Stomach (tissue), 9 donors: ENCODE measurements around the gene CRTC2. TPM values are rescaled to one million over a fixed set of nuclear protein-coding genes. Genes with fewer than 3 reads are reported as not detected.

Source experiments
- DNase-seq, 2 donors: peaks; one replicate each; pipeline versions ENCODE4 v3.0.0 to v3.0.0-alpha.2; 2013 to 2019
- H3K27ac ChIP-seq, 5 donors: fragments of 200-600 bp in 4 of 5; sonication (generic) in 4 of 5; one replicate each; pipeline ENCODE4 v1.5.1; 2013 to 2019; ENCODE audit warnings: mild to moderate bottlenecking in 1 of 5, moderate library complexity in 1 of 5
- H3K27me3 ChIP-seq, 3 donors: fragments of 200-600 bp; sonication (generic); one replicate each; pipeline ENCODE4 v1.5.1; 2017 to 2019; ENCODE audit warnings: mixed run types in 1 of 3
- H3K36me3 ChIP-seq, 4 donors: fragments of 200-600 bp; sonication (generic); 1 replicate in 3 of 4; 2 replicates in 1 of 4; pipeline ENCODE4 v1.5.1; 2016 to 2019
- H3K4me1 ChIP-seq, 4 donors: fragments of 200-600 bp; sonication (generic); one replicate each; pipeline ENCODE4 v1.5.1; 2016 to 2019
- H3K4me3 ChIP-seq, 4 donors: fragments of 200-600 bp; sonication (generic) in 3 of 4; one replicate each; pipeline ENCODE4 v1.5.1; 2016 to 2019; ENCODE audit warnings: mild to moderate bottlenecking in 1 of 4
- H3K9me3 ChIP-seq, 4 donors: fragments of 200-600 bp; sonication (generic); one replicate each; pipeline ENCODE4 v1.5.1; 2016 to 2019
- EP300 ChIP-seq: sonication (generic); formaldehyde crosslinking; IDR thresholded peaks from one replicate; pipeline ENCODE4 v1.6.1; 2017; ENCODE audit warnings: antibody characterized with exemption
- POLR2A ChIP-seq, 4 donors: fragments of 450-650 bp; IDR thresholded peaks; one replicate each; pipeline ENCODE4 v1.6.1; 2016; ENCODE audit warnings: antibody characterized with exemption in 4 of 4, control low read depth in 2 of 4, mild to moderate bottlenecking in 1 of 4, moderate library complexity in 1 of 4
- POLR2AphosphoS5 ChIP-seq, 3 donors: sonication (generic); formaldehyde crosslinking; IDR thresholded peaks; one replicate each; pipeline ENCODE4 v1.6.1; 2016; ENCODE audit warnings: antibody characterized with exemption in 3 of 3
- WGBS, 5 donors: extraction: QIAGEN DNeasy Blood & Tissue Kit in 3 of 5; methylation state at CpG; one replicate each; pipeline versions ENCODE4 v1.1.5 to v1.1.7; 2013 to 2018; 5-methylcytosine and 5-hydroxymethylcytosine counted together
- intact Hi-C: fragments of 100-400 bp; cut with DNase I; formaldehyde crosslinking; loops from one replicate; pipeline ENCODE4 v1.15.1; 2023; ENCODE audit warnings: low total_unique reads
- polyA plus RNA-seq, 3 donors: library from polyadenylated mRNA; stranded (reverse); fragments of 200-250 nt; gene quantifications; one replicate each; pipeline ENCODE4 v1.2.3, GENCODE V29; 2013
- total RNA-seq, 5 donors: library from RNA; depleted of rRNA; stranded (reverse); fragments of >200 nt; gene quantifications; one replicate each; pipeline versions ENCODE4 v1.1.0 to v1.2.3, GENCODE V29; 2014 to 2016
- TF ChIP-seq, protein P1 (sequence below), 7 experiments: fragments of 450-650 bp in 4 of 7; fragments of 200-600 bp in 3 of 7; sonication (generic) in 3 of 7; IDR thresholded peaks; one replicate each; pipeline ENCODE4 v1.5.1; 2016 to 2019; ENCODE audit warnings: antibody characterized with exemption in 7 of 7, control low read depth in 2 of 7, mild to moderate bottlenecking in 1 of 7
- donor health status: healthy with polysubstance abuse.
- donor health status: Bipolar disorder and iron deficiency.
- donor health status: healthy.

Gene CRTC2
- total and polyA plus RNA-seq, 8 donors: 1.4 to 49.6 (median 21.6) TPM

- peak overlapping the region; percentile 84 to 99 (median 94) for H3K4me3 ChIP-seq
- no peaks in the 10 kb centered on the region for H3K9me3 ChIP-seq
- H3K36me3 ChIP-seq: peaks cover 22 to 71% (median 69%) of the 10 kb centered on the region in 4 donors
- peaks cover 9 to 38% (median 27%) of the 10 kb centered on the region in 4 donors for H3K4me1 ChIP-seq
- intact Hi-C loops: loop anchor here (10.0 kb wide), 1 partner anchor 151 kb away; no protein-coding TSS in a partner anchor
- peak overlapping the region; percentile 91 to 100 (median 98) for H3K27ac ChIP-seq
- H3K27me3 ChIP-seq: no peaks in the 10 kb centered on the region
- WGBS, 5 donors: 0 to 1% (median 1%) methylated on average over 27 to 95 of the region's 95 CpGs
- TF ChIP-seq EP300 (no peak), POLR2AphosphoS5 (IDR thresholded peaks at IDR 0.05) (peak; percentile 65 to 85 (median 83)), POLR2A (IDR thresholded peaks at IDR 0.05) (no peak)
- TF ChIP-seq, protein P1, sequence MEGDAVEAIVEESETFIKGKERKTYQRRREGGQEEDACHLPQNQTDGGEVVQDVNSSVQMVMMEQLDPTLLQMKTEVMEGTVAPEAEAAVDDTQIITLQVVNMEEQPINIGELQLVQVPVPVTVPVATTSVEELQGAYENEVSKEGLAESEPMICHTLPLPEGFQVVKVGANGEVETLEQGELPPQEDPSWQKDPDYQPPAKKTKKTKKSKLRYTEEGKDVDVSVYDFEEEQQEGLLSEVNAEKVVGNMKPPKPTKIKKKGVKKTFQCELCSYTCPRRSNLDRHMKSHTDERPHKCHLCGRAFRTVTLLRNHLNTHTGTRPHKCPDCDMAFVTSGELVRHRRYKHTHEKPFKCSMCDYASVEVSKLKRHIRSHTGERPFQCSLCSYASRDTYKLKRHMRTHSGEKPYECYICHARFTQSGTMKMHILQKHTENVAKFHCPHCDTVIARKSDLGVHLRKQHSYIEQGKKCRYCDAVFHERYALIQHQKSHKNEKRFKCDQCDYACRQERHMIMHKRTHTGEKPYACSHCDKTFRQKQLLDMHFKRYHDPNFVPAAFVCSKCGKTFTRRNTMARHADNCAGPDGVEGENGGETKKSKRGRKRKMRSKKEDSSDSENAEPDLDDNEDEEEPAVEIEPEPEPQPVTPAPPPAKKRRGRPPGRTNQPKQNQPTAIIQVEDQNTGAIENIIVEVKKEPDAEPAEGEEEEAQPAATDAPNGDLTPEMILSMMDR (IDR thresholded peaks at IDR 0.05): peak in 1 of 7 experiments; percentile 6
- peak; percentile 86 to 93 for DNase-seq
Measured at GRCh38 chr1:153945795-153946621, 12.4 kb downstream of the CRTC2 start.

GRCh38 chr1:153945131-153945794 lies 13.1 kb downstream of the CRTC2 start:
- peaks cover 9 to 38% (median 27%) of the 10 kb centered on the region in 4 donors for H3K4me1 ChIP-seq

GRCh38 chr1:153944827-153945117 lies 13.6 kb downstream of the CRTC2 start:
- no peak for DNase-seq
- H3K4me1 ChIP-seq: peaks cover 9 to 38% (median 27%) of the 10 kb centered on the region in 4 donors
- no peaks in the 10 kb centered on the region for H3K27me3 ChIP-seq
- H3K27ac ChIP-seq: peak overlapping the region; percentile 91 to 100 (median 98)
- peaks cover 27 to 71% (median 69%) of the 10 kb centered on the region in 4 donors for H3K36me3 ChIP-seq
- 57 to 71% (median 63%) methylated on average over 3 of the region's 3 CpGs for WGBS, 5 donors
- intact Hi-C loops: loop anchor here (10.0 kb wide), 1 partner anchor 150 kb away; no protein-coding TSS in a partner anchor
- no peaks in the 10 kb centered on the region for H3K9me3 ChIP-seq
- TF ChIP-seq POLR2AphosphoS5 (IDR thresholded peaks at IDR 0.05) (no peak), POLR2A (IDR thresholded peaks at IDR 0.05) (no peak)
- TF ChIP-seq, protein P1 (IDR thresholded peaks at IDR 0.05): no peak
- peak overlapping the region; percentile 84 to 99 (median 94) for H3K4me3 ChIP-seq

More at GRCh38 chr1:153945131-153945794, 13.1 kb downstream of the CRTC2 start:
- 15 to 29% (median 25%) methylated on average over 7 to 12 of the region's 12 CpGs for WGBS, 5 donors
- Histone ChIP-seq H3K9me3 (no peaks in the 10 kb centered on the region), H3K27ac (peak overlapping the region; percentile 91 to 100 (median 98)), H3K36me3 (peaks cover 23 to 71% (median 69%) of the 10 kb centered on the region in 4 donors), H3K4me3 (peak overlapping the region; percentile 84 to 99 (median 94)), H3K27me3 (no peaks in the 10 kb centered on the region)
- peak; percentile 51 to 78 for DNase-seq
- intact Hi-C loops: loop anchor here (10.0 kb wide), 1 partner anchor 150 kb away; no protein-coding TSS in a partner anchor
- peak in 1 of 4 donors; percentile 27 for TF ChIP-seq POLR2A (IDR thresholded peaks at IDR 0.05)
- TF ChIP-seq, protein P1 (IDR thresholded peaks at IDR 0.05): no peak
